Measurements from ENCODE around the gene CSMD2.

The CSMD2 gene

DNA sequence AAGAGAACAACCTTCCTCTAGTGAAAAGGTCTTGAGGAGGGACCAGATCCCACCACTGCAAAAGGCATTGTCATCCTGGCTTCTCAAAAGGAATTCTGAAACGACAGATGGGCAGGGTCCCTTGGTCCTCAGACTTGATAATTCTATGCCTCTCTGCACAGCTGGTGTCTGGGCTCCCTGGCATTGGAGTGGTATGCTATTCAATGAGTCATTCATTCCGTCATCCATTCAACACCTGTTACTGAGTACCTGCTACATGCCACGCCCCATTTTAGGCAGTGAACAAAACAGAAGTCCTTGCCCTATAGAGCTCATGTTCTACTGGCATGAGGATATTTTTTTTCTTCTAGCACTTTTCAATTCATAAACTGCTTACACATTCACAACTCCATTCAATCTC, 347.0 kb downstream of the CSMD2 start:
- no peak for DNase-seq (ENCODE audit: low read depth)

DNA sequence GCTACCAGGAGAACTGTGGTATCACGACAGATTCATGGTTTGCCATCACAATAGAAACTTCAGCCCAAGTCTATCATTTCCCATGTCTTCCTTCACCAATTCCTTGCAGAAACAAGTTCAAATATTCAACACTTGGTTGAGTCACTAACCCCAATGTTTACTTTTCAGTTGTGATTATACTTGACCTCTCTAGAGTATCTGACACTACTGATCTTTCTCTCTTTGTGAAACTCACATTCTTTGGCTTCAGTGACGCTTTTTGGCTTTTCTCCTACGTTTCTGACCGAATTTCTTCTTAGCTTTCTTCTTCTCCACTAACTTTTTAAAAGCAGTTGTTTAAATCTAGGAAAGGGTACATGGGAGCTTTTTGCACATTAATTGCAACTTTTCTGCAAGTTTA, 350.0 kb downstream of the CSMD2 start:
- no peak for DNase-seq (ENCODE audit: low read depth)

DNA sequence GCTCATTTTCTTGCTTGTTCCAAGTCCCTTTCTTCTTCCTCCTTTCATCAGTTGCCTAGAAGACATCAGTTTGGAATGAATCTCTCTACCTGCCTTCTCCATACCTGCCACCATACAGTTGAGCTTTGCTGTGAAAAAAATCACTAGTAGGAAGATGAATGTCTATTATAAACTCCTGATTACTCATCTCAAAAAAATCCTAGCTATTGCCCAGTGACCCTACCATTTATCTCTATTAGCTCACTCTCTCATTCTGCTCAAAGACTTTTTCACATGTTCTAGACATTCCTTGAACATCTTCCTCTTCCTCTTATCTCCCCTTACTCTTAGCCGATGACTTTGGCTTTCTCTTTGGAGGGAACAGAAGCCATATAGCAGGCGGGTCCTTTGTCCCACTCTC, 350.9 kb downstream of the CSMD2 start:
- DNase-seq (ENCODE audit: low read depth): no peak

DNA sequence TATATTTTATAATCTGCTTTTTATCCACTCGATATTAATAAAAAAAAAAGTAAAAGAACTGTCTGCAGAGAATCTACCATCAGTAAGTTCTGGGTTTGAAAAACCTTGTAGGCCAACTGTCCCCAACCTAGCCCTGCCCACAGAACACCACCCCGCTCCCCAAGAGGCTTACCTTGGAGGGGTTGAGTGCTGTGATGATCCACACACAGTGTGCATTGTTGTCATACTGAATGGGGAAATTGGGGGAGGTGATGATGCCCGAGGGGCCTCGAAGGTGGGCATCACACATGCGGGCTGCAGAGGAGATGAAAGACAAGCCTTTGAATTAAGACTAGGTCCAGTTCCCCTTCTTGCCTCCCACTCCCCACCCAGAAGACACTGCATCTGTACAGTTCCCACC, 354.5 kb downstream of the CSMD2 start:
- DNase-seq (ENCODE audit: low read depth): no peak

DNA sequence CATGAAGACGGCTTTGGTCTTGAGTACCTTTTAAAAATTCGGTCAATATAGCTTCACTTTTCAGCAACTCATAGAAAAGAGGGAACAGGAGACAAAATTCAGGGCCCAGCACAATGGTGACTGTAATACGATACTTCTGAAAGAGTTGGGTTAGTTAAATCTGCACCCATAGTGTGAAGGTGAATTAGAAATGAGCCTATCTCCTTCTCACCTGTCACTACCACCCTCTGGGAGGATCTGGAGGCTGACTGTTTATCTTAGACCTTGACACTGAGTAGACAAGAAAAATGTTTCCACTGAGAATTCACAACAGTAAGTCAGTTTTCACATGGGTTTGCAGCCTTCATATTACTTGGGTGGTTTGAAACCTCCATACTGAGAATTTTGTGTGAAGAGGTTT, 359.0 kb downstream of the CSMD2 start:
- DNase-seq (ENCODE audit: low read depth): no peak

DNA sequence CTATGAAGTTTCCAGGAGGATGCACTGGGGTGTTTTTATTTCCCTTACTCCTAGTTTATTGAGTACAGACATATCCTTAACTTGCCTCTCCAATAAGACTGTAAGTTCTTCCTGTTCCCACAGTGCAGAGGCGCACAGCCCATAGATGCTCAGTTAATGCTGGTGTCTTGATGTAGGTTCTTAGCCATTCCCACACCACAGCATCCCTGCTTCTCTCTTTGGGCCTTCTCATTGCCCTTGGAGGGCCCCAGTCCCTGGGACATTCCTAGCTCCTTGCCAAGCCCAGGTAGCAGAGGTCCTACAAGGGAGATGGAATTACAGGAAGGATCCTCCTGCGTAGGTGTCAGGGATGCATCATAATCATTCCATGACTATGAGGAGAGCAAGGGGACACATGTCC, 362.8 kb downstream of the CSMD2 start:
- DNase-seq (ENCODE audit: low read depth): no peak

DNA sequence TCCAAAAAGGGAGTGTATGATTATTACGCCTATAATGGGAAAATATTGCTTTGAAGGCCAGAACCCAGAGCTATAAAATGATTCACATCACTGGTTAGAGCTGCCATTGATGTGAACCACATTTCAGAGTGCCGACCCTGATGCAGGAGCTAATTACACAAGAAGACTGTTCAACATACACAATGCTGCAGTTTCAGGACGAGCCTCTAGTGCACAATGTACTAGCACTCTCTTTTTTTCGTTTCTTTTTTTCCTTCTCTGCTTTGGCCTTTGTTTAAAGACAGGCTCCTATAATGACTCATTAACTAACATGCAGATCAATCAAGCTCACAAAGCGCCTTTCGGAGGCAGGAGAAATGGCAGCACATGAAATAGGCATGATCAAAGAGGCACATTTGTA, 367.2 kb downstream of the CSMD2 start:
- no peak for DNase-seq (ENCODE audit: low read depth)

DNA sequence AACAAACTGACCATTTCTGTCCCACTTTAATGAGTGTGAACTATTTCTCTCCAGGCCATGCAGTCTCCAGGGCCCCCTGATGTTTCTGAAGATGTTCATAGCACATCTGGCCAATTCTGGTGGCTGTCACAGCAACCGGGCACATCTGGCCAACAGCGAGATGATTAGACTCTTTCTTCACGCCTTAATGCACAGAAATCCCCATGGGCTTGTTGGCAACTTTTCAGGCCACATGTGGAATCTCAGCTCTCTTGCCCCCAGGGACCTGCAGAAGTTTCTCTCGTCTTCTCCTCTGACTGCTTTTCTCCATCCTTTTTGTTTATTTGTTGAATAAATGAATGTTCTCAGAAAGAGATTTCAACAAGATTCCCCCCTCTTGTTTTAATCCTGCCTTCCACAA, 372.4 kb downstream of the CSMD2 start:
- DNase-seq (ENCODE audit: low read depth): no peak

DNA sequence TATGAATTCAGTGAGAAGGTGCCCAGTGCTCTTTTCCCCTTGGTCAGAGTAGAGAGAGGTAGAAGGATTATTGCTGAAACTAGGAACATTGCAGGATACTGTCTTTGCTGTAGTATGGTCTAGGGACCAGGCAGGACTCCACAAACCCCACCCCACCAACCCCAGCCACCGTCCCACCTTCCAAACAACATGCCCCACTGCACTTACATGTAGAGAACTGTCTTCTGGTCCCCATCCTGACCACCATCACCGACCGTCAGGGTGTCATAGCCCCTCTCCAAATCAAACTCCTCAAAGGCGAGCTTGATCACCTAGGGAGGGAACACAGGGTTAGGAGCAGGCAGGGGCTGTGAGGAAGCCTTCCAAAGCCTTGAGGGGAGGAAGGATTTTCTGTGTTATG, 372.8 kb downstream of the CSMD2 start:
- no peak for DNase-seq (ENCODE audit: low read depth)

DNA sequence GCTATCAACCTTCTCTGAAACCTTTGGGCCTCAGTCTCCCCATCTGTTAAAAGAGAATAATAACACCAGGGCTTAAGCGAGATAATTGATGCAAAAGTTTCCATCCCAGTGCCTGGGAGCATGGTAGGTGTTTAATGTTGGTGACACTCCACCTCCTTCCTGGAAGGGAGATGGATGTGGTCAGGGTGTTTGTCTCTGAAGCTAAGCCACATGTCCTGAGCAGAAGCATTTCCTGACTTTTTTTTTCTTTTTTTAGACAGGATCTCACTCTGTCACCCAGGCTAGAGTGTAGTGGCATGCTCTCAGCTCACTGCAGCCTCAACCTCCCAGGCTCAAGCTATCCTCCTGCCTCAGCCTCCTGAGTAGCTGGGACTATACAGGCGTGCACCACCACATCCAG, 373.8 kb downstream of the CSMD2 start:
- no peak for DNase-seq (ENCODE audit: low read depth)

DNA sequence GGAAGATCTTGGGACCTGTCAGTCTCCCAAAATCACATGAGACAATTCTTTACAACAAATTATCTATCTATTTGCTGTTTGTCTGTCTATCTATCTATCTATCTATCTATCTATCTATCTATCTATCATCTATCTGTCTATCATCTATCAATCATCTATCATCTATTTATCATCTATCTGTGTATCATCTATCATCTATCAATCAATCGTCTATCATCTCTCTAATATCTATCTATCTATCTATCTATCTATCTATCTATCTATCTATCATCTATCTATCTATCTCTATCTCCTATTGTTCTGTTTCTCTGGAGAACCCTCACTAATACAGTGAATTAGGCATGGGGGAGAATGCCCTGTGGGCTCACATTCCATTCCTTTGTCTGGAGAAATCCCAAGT, 374.5 kb downstream of the CSMD2 start:
- DNase-seq (ENCODE audit: low read depth): no peak

DNA sequence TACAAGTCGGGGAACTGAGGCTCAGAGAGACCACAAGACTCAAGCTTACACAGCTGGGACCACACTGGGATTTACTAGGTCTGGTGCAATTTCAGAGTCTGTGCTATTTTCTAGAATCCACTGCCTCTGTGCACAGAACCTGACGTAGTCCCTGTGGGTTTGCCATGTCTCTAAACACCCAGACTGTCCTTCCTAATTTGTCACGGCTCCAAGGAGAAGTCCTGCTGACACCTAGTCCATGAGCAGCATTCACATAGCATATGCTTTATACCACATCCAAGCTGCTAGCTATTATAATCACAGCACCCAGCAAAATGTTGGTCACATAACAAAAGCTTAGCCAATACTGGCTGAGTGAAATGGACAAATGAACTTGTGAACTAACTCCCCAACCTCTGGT, 380.2 kb downstream of the CSMD2 start:
- DNase-seq (ENCODE audit: low read depth): no peak

DNA sequence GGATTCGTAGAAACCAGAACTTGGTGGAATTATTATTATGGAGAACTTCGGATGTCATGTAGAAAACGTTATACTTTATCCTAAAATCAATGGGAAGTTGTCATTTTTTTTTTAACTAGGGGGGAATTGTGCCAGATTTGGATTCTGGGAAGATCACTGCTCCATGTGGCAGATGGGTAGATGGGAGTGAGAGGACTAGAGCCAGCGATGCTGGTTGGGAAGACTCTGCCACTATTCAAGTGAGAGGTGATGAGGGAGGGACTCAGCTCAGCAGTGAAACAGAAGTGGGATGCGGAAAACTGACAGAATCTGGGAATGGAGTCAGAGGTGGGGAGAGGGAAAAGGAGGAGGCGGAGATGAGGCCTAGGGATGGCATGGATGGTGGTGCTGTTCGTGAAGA, 382.3 kb downstream of the CSMD2 start:
- DNase-seq (ENCODE audit: low read depth): no peak

DNA sequence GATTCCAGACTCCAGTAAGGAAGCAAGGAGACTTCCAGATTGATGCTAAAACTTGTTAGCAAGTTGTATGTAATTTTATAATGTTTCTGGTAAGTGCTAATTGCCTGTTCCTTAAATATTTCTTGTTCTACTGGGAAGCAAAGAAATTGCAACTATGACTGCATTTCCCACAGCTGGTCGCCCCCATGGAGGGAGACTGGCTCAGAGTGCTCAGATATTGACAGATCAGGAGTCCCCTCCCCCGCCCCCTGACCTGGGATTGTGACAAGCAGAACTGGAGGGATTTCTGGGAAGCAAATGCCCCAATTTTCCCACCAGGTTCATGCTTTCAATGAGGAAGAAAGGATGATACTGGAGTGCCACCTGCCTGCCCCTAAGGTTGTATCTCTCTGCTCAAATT, 383.4 kb downstream of the CSMD2 start:
- no peak for DNase-seq (ENCODE audit: low read depth)

DNA sequence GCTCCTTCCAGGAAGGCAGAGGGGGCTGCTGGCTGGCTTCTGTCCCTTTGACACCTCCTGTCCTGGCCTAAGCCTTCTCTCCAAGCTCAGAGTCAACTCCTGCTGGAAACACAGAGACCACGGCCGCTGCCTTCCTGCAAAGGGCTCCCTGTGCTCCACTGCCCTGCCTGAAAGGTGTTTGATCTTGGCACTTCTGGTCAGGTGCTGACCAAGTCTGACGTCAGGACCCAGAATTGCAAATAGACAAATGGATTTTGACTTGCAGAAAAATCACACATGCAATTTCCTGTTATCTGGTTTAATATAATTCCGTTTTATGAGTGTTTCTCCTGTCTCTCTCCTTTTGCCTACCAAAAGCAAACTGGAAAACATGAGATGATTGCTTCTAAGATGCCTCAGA, 387.7 kb downstream of the CSMD2 start:
- no peak for DNase-seq (ENCODE audit: low read depth)

DNA sequence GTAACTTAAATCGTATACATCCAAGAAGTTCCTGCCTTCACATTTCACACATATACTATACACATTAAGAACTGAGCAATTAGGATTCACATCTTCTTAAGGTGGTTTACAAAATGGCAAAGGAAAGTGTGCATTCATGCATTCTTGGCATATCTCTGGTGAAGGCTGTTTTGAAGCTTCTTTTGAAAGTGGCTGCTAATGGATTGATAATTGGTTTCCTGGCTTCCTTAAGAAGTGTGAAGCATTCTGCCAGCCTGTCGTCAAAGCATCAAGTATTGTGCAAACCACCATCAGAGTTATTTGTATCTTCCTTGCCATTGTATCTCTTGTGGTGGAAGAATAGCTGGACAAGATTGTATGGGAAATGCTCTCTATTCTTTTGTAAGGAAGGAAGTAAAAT, 396.2 kb downstream of the CSMD2 start:
- no peak for DNase-seq (ENCODE audit: low read depth)

DNA sequence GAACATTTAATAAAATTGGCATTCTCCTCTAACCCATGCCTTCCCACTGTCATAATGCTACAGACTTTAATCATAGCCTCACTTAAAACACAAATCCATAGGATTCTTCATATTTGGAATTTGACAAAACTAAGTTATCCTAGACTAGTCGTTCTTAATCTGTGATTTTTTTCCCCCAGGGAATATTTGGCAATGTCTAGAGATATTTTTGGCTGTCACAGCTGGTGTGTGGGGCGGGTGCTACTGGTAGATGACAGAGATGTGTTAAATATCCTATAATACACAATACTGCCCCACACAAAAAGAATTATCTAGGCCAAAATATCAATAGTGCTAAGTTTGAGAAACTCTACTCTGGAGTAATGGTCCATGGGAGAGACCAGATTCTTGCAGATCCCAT, 396.9 kb downstream of the CSMD2 start:
- no peak for DNase-seq (ENCODE audit: low read depth)

DNA sequence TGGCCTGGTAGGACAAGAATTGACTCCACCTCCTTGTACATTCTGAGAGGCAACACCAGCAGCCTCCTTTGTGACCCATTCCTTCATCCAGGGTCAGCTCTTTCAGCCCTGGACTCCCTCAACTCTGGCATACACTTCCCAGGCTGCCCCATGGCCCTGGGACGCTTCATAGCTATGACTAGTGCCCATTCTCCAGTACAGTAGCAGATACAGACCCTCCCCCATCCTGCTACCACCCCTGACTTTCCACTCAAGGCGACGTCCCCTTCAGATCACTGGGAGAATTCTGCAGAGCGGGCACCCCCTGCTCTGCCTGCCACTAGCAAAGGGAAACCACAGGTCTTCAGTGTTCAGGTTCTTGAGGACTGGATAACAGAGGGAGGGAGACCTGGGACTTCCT, 400.9 kb downstream of the CSMD2 start:
- DNase-seq (ENCODE audit: low read depth): no peak

DNA sequence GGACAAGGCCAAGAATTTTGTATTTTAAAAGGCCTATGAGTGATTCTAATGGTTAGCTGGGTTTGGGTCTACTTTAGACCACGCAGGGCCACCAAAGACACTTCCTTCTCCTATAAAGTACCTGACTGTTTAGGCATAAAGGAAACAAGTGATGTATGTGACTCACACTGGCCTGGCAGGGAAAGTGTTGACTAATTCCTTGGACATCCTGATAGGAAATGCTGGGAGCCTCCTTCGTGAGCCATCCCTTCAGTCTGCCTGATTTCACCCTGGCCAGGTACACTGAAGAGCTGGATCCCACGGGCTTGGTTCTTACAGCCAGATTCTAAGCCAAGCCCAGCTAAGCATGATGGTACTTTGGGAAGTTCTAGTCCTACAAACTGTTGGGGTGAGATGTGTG, 401.6 kb downstream of the CSMD2 start:
- no peak for DNase-seq (ENCODE audit: low read depth)

DNA sequence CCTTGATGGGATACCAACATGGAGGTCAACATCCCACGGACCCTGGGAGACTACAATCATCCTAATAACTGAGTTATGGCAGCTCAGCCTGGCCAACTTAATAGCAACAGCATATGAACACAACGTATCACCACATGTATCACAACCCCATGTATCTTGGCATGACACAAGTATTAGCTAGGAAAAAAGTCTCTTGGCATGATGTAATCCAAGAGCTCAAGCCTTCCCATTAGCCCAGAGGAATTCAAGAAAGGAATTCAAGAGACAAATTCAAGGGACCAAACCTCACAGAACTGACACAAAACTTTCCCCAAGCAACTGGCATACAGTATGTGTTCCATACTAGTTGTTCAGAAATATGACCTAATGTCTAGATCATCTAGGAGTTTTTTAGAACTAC, 402.1 kb downstream of the CSMD2 start:
- DNase-seq (ENCODE audit: low read depth): no peak

DNA sequence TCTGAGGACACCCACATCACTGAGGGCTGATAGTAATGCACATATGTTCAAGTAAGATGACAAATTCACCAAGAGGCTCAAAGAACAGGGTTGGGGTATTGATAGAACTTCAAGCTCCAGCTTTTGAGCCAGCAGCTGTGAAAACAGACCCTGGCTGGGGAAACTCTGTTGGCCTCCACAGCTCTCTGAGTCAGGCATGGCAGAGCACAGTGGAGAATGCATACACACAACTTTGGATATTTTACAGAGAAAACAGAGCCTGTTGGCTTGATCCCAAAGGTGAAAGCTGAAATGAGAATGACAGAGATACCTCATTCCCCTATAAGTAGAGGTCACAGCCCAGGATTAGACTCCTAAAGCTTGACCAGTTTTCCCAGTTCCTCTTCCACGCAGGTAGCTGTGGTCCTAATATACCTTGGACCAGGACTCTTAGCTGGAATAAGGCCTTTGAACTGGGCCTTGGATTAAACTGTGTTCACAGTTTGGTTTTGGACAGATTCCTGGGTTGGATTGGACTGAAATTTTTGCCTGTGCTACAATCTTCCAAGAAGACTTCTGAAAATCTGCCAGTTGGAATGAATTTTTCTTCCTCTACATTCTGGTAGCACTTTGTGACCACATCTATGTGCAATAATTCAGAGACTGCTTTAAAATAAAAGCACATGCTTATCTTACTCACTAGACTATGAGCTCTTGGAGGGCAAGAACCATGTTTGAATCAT, 402.8 kb downstream of the CSMD2 start:
- no peak for DNase-seq (ENCODE audit: low read depth)

DNA sequence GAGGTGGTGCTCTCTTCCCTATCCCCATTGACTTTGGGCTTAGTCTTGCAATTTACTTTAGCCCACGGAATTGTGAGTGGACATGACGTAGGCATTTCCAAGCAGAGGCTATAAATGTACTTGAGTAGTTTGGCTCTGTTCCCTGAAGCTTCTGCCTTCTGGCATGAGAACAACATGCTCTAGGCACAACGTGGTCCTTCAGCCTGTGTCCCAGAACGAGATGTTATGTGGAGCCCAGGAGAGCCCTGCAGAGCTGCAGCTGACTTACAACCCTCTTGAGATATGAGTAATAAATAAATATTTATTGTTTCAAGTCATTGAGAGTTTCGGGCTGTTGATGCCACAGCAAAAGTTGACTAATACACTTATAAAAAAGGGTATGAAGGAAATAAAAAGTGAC, 406.3 kb downstream of the CSMD2 start:
- no peak for DNase-seq (ENCODE audit: low read depth)

DNA sequence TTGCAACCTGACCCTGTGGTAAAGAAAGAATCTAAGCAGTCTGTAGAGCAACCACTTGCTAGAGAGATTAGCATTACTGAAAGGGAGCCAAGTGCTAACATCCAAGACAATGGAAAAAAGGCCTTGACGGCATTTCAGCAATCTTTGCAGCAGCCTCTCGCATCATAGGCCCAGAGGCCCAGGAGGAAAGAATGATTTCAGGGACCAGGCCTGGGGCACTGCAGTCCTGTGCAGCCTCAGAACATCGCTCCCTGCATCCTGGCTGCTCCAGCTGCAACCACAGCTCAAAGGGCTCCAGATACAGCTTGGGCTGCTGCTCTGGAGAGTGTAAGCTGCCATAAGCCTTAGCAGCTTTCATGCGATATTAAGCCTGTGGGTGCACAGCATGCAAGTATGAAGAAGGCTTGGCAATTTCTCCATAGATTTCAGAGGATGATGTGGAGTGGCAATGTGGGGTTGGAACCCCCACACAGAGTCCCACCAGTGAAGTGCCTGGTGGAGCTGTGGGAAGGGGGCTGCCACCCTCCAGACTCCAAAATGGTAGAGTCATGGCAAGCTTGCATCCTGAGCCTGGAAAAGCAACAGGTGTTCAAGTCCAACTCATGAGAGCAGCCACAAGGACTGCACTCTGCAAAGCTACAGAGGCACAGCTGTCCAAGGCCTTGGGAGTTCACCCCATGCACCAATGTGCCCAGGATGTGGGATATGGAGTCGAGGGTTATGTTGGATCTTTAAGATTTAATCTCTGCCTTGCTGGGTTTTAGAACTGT, 411.8 kb downstream of the CSMD2 start:
- no peak for DNase-seq (ENCODE audit: low read depth)

DNA sequence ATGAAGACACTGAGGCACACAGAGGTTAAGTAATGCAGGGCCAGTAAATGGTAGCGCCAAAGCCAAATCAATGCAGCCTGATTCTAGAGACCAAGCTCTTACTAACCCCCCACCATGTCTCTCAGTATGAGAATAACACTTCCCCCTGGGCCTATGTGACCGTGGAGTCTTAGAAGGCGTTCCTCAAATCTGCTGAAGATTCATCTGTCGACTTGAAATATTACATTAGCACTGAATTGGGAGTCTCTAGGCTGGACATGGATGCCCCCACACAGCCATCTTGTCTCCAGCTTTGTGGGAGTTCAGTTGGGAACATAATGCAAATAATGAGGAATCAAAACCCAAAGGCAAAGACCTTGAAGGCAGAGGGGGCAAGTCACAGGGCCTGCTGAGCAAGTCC, 419.1 kb downstream of the CSMD2 start:
- DNase-seq (ENCODE audit: low read depth): no peak

Measured in activated T-cell treated with anti-CD3 and anti-CD28 coated beads for 24 hours (primary cell).